ENCODE data around the gene BAHCC1.

The BAHCC1 gene

DNA sequence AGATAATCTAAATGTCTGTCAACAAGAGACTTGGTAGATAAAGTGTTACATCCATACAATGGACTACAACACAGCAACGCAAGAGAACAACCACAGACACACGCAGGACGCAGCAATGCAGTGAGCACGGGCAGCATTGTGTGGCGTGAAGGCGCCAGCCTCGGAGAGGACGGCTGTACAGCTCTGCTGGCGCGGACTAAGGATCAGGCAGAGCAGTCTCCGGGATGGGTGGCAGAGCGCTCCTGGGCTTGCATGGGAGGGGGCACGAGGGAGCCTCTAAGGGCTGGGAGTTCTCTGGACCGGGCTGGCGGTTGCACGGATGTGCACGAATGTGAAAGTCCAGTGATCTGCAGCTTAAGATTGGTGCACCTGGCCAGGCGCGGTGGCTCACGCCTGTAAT is 82.9 kb downstream of the BAHCC1 start:
- Histone ChIP-seq H3K36me3 (replicated peaks; ENCODE audit: insufficient read depth, low read length) (no peaks in the 10 kb centered on the region), H2AFZ (ENCODE audit: low read length) (no peak overlapping the region), H3K27ac (ENCODE audit: low read length) (no peak overlapping the region), H4K20me1 (ENCODE audit: insufficient read depth, low read length) (no peaks in the 10 kb centered on the region), H3K4me1 (ENCODE audit: low read length) (no peaks in the 10 kb centered on the region), H3F3A (ENCODE audit: insufficient read depth, low read length) (no peaks in the 10 kb centered on the region), H3K27me3 (replicated peaks; ENCODE audit: insufficient read depth, low read length) (peaks cover 88% of the 10 kb centered on the region), H3K9me2 (replicated peaks; ENCODE audit: insufficient read depth, low read length) (no peaks in the 10 kb centered on the region), H3K79me2 (ENCODE audit: low read length) (no peaks in the 10 kb centered on the region), H3K9ac (ENCODE audit: low read length) (no peak overlapping the region), H3K4me2 (ENCODE audit: low read depth, low read length) (no peak overlapping the region), H3K4me3 (ENCODE audit: low read length) (no peak overlapping the region), H3K9me3 (replicated peaks; ENCODE audit: insufficient read depth, low read length) (no peaks in the 10 kb centered on the region)
- TF ChIP-seq EZH2phosphoT487 (IDR thresholded peaks at IDR 0.05; ENCODE audit: low read length), result no peak
- TF ChIP-seq EZH2 (optimal IDR thresholded peaks at IDR 0.05; ENCODE audit: low read depth, low read length), result no peak
- TF ChIP-seq, protein P1, sequence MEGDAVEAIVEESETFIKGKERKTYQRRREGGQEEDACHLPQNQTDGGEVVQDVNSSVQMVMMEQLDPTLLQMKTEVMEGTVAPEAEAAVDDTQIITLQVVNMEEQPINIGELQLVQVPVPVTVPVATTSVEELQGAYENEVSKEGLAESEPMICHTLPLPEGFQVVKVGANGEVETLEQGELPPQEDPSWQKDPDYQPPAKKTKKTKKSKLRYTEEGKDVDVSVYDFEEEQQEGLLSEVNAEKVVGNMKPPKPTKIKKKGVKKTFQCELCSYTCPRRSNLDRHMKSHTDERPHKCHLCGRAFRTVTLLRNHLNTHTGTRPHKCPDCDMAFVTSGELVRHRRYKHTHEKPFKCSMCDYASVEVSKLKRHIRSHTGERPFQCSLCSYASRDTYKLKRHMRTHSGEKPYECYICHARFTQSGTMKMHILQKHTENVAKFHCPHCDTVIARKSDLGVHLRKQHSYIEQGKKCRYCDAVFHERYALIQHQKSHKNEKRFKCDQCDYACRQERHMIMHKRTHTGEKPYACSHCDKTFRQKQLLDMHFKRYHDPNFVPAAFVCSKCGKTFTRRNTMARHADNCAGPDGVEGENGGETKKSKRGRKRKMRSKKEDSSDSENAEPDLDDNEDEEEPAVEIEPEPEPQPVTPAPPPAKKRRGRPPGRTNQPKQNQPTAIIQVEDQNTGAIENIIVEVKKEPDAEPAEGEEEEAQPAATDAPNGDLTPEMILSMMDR (IDR thresholded peaks at IDR 0.05; ENCODE audit: low read length), result no peak
- DNase-seq, result no peak

- Histone ChIP-seq H3K79me2 (ENCODE audit: low read length) (no peaks in the 10 kb centered on the region), H3K9ac (ENCODE audit: low read length) (no peak overlapping the region), H2AFZ (ENCODE audit: low read length) (no peak overlapping the region), H3K27me3 (replicated peaks; ENCODE audit: insufficient read depth, low read length) (peaks cover 85% of the 10 kb centered on the region), H3K36me3 (replicated peaks; ENCODE audit: insufficient read depth, low read length) (no peaks in the 10 kb centered on the region), H3F3A (ENCODE audit: insufficient read depth, low read length) (no peaks in the 10 kb centered on the region), H4K20me1 (ENCODE audit: insufficient read depth, low read length) (no peaks in the 10 kb centered on the region), H3K4me2 (ENCODE audit: low read depth, low read length) (no peak overlapping the region), H3K9me3 (replicated peaks; ENCODE audit: insufficient read depth, low read length) (no peaks in the 10 kb centered on the region), H3K4me1 (ENCODE audit: low read length) (no peaks in the 10 kb centered on the region), H3K9me2 (replicated peaks; ENCODE audit: insufficient read depth, low read length) (no peaks in the 10 kb centered on the region), H3K4me3 (ENCODE audit: low read length) (no peak overlapping the region), H3K27ac (ENCODE audit: low read length) (no peak overlapping the region)
- no peak for TF ChIP-seq EZH2 (optimal IDR thresholded peaks at IDR 0.05; ENCODE audit: low read depth, low read length)
- no peak for TF ChIP-seq EZH2phosphoT487 (IDR thresholded peaks at IDR 0.05; ENCODE audit: low read length)
- TF ChIP-seq, protein P1 (IDR thresholded peaks at IDR 0.05; ENCODE audit: low read length), result no peak
- DNase-seq, result no peak
Observed at GRCh38 chr17:81479175-81480071, 84.2 kb downstream of the BAHCC1 start.

DNA sequence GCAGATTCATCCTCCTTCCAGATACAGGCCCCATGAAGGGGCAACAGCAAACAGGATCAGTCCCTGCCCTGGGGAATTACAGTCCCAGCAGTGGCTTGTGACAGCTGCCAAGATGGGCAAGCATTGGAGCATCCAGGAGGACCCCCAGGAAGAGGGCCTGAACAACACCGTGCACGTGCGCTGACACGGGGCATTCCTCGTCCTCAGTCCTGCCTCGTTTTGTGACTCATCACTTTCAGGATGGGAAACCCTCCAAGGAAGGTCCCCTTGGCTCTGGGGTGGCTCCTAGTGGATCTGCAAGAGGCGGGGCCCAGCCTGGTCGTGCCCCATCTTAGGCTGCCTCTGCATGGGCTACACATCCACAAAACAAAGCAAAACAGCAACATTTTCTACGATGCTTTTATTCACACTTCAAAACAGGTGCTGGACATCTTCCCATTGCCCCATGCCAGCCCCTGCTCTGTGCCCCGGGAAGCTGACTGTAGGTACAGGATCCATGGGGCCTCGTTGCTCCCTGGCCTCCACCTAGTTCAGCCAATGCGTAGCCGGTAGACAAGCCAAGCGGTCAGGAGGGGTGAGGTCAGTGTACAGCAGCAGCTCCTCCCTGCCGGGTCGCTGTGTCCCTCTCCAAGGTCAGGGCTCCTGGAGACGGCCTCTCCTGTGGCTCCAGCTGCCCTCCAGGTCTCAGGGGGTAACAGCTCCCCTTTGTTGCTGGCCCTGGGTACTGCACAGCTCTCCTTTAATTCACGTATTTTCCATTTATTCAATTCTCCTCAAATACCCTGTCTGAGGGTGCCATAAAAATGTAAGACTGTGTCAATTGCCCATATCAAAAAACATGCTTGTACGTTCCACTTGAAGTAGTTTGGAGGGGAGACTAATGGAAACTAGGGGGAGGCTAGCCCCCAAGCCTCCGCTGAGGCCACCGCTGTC is 85.1 kb downstream of the BAHCC1 start:
- no peak overlapping the region for H3K27ac ChIP-seq (ENCODE audit: low read length)
- no peaks in the 10 kb centered on the region for H3K9me2 ChIP-seq (replicated peaks; ENCODE audit: insufficient read depth, low read length)
- H3K4me2 ChIP-seq (ENCODE audit: low read depth, low read length), result no peak overlapping the region
- peaks cover 6% of the 10 kb centered on the region for H3K4me1 ChIP-seq (ENCODE audit: low read length)
- H3K27me3 ChIP-seq (replicated peaks; ENCODE audit: insufficient read depth, low read length), result peaks cover 81% of the 10 kb centered on the region
- no peak overlapping the region for H3K9ac ChIP-seq (ENCODE audit: low read length)
- no peak for DNase-seq
- no peak overlapping the region for H3K4me3 ChIP-seq (ENCODE audit: low read length)
- H3K79me2 ChIP-seq (ENCODE audit: low read length), result no peaks in the 10 kb centered on the region
- TF ChIP-seq EZH2 (optimal IDR thresholded peaks at IDR 0.05; ENCODE audit: low read depth, low read length), result no peak
- TF ChIP-seq, protein P1 (IDR thresholded peaks at IDR 0.05; ENCODE audit: low read length), result no peak
- no peak for TF ChIP-seq EZH2phosphoT487 (IDR thresholded peaks at IDR 0.05; ENCODE audit: low read length)
- H2AFZ ChIP-seq (ENCODE audit: low read length), result no peak overlapping the region
- no peaks in the 10 kb centered on the region for H3K36me3 ChIP-seq (replicated peaks; ENCODE audit: insufficient read depth, low read length)
- no peaks in the 10 kb centered on the region for H3K9me3 ChIP-seq (replicated peaks; ENCODE audit: insufficient read depth, low read length)
- H4K20me1 ChIP-seq (ENCODE audit: insufficient read depth, low read length), result no peaks in the 10 kb centered on the region
- H3F3A ChIP-seq (ENCODE audit: insufficient read depth, low read length), result no peaks in the 10 kb centered on the region; the same call in 1 of the 2 replicates
